ENCODE measurements around the gene FKBP5.

- TF ChIP-seq STAT6 (CRISPR knock-in tag; IDR thresholded peaks at IDR 0.05) (no peak), TARDBP (IDR thresholded peaks at IDR 0.05) (no peak), ZNF766 (CRISPR knock-in tag; conservative IDR thresholded peaks at IDR 0.05) (no peak), ZNF592 (IDR thresholded peaks at IDR 0.05) (peak; percentile 93)
These were observed at the start of gene FKBP5 for GRCh38 chr6:35688605-35689322.
